GM13977 (cell line): ENCODE data around the gene FSTL1.

Experiments
- DNase-seq: peaks from one replicate; pipeline ENCODE4 v3.0.0; 2012; ENCODE audit warnings: low spot score
- in situ Hi-C: fragments of 300-500 bp; cut with MboI; formaldehyde crosslinking; loops from one replicate; pipeline ENCODE4 v1.12.0; 2022; ENCODE audit warnings: low sequenced_read_pairs, low pct_unique_long_range_greater_than_20kb, mixed read lengths, inconsistent platforms; ENCODE audit not compliant: unreplicated experiment
- TF ChIP-seq, protein P1 (sequence below): IDR thresholded peaks from 2 replicates; pipeline ENCODE4 v1.5.1; 2012; ENCODE audit warnings: mild to moderate bottlenecking, control low read depth; ENCODE audit not compliant: insufficient read depth; ENCODE audit errors: extremely low read depth, missing control alignments

Gene FSTL1

DNA sequence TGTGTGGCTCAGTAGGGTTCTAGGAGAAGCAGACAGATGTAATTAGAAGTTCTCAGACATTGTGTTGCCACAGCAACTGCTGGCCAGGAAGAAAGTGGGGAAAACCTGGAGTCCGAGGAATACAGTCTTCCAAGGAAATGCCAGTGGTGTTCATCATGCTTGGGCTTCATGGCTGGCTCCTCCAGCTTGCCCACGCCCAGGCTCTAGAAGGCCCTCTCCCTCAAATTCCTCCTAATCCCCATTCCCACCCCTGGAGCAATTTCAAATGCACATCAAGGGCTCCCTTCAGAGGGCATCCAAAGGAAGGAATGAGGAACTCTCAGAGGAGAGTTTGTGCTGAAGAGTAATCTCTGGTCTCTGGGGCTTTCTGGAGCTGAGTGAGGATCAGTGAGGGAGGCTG is 21.9 kb downstream of the FSTL1 start:
- TF ChIP-seq, protein P1, sequence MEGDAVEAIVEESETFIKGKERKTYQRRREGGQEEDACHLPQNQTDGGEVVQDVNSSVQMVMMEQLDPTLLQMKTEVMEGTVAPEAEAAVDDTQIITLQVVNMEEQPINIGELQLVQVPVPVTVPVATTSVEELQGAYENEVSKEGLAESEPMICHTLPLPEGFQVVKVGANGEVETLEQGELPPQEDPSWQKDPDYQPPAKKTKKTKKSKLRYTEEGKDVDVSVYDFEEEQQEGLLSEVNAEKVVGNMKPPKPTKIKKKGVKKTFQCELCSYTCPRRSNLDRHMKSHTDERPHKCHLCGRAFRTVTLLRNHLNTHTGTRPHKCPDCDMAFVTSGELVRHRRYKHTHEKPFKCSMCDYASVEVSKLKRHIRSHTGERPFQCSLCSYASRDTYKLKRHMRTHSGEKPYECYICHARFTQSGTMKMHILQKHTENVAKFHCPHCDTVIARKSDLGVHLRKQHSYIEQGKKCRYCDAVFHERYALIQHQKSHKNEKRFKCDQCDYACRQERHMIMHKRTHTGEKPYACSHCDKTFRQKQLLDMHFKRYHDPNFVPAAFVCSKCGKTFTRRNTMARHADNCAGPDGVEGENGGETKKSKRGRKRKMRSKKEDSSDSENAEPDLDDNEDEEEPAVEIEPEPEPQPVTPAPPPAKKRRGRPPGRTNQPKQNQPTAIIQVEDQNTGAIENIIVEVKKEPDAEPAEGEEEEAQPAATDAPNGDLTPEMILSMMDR: no peak
- no peak for DNase-seq
- in situ Hi-C loops: no loop called here

DNA sequence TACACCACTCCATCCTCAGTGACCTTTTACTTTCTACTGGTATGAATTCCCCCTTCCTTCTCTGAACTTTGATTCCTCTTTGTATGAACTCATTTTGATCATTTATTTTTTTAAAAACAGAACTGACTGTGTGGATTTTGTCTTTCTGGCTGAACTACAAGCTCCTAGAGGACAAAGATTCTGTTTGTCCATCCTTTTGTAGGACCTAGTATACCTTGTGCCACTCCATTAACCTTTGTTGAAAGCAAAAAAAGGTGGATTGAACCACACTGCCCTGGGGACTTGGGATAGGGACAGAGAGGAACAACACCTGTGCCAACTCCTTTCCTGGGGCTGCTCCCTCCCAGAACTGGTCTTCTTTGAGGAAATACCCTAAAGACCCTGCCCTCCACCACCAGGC is 23.6 kb downstream of the FSTL1 start:
- in situ Hi-C loops: no loop called here
- TF ChIP-seq, protein P1: no peak

DNA sequence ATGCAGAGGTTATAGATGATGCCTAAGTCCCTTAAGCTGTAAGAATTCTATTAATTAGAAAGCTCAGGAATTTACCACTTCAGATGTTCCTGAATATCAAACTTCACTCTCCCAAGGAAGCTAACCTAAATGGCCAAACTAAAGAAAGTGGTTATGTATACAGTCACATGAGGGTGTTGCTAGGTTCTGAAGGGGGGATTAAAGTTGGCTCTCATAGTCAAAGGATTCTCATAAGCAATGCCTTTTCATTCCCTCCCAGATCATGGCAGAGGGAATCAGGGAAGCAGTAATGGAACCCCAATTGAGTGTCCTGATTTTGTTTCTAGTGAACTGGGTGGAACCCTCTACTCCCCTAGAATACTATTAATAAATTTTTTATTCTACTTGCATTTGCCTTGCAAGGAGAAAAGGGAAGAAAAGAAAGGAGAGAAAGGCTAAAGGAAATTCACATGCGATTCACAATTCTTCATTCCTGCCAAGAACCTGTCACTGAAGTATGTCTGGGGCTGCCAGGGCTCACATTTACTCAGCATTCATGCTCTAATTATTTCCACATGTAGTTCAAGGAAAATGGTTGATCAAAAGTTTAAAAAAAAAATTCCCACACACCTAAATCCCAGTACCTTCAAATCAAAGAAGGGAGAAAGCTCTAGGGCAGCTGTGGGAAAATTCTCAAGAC is 25.1 kb downstream of the FSTL1 start:
- in situ Hi-C loops: no loop called here
- TF ChIP-seq, protein P1: no peak

More for the DNA sequence above, 23.6 kb downstream of the FSTL1 start:
- no peak for DNase-seq

GRCh38 chr3:120424976-120425570 is 25.7 kb downstream of the FSTL1 start:
- TF ChIP-seq, protein P1: no peak
- no peak for DNase-seq
- in situ Hi-C loops: loop anchor here (25.0 kb wide), 1 partner anchor 538 kb away; no protein-coding TSS in a partner anchor

More for the DNA sequence above, 25.1 kb downstream of the FSTL1 start:
- no peak for DNase-seq

DNA sequence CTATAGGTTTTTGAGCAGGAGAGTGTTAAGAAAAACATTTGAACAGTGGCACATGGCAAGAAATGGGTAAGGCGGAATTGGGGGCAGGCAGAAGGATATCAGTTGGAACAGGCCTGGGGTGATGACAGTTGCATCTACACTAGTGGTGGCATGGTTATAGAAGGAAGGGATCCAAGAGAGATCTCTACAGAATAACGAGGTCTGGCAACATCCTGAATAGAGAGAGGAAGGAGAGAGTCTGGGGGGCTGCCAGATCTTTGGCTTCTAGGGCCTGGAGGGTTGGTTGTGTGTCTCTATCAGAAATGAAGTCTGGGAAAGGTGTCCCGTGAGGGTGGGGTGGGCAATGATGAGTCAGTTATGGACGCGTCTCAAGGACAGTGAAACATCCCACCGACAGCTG is 26.3 kb downstream of the FSTL1 start:
- in situ Hi-C loops: loop anchor here (25.0 kb wide), 1 partner anchor 537 kb away; no protein-coding TSS in a partner anchor
- DNase-seq: no peak
- TF ChIP-seq, protein P1: no peak

- no peak for DNase-seq
- in situ Hi-C loops: loop anchor here (25.0 kb wide), 1 partner anchor 536 kb away; no protein-coding TSS in a partner anchor
- TF ChIP-seq, protein P1: no peak
Observed at GRCh38 chr3:120423432-120423831, 27.4 kb downstream of the FSTL1 start.
